Adrenal gland (tissue), 5 donors: ENCODE data around the gene TMEM41B.

Experiments used
- POLR2A ChIP-seq, 2 donors: fragments of 450-650 bp; IDR thresholded peaks; one replicate each; pipeline ENCODE4 v1.6.1; 2017; ENCODE audit warnings: antibody characterized with exemption in 2 of 2, mild to moderate bottlenecking in 2 of 2, moderate library complexity in 1 of 2
- TF ChIP-seq, protein P1 (sequence below), 6 experiments: fragments of 450-650 bp in 4 of 6; fragments of 200-600 bp in 2 of 6; sonication (generic) in 1 of 6; IDR thresholded peaks; 1 replicate in 5 of 6; 2 replicates in 1 of 6; pipeline versions ENCODE4 v1.5.1 to v1.8.0; 2016 to 2021; ENCODE audit warnings: antibody characterized with exemption in 6 of 6, mild to moderate bottlenecking in 2 of 6, moderate library complexity in 1 of 6
- donor health status: DM: no; HTN: no; CAD: no.

DNA sequence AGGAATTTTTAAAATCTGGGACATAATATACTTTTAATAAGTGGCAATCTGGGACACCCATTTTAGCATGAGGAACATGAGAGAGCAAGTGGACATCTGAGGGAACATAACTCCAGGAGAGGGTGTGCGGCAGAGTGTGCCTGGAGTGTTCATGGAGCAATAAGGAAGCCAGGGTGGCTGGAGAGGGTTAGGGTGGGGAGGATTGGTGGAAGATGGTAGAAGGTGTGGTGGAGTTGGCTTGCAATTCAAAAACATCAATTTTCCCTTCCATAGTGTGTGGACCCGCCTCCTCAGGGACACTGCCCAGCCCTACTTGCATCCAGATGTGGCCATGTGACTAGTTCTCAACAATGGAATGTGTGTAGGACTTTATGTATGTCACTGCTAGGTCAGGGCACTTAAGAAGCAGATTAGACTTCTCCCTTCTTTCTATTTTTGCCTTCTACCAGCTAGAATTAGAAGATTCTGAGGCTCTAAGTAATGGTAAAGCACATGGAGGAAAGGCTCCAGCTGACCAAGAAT, 44.8 kb downstream of the TMEM41B start:
- TF ChIP-seq, protein P1, sequence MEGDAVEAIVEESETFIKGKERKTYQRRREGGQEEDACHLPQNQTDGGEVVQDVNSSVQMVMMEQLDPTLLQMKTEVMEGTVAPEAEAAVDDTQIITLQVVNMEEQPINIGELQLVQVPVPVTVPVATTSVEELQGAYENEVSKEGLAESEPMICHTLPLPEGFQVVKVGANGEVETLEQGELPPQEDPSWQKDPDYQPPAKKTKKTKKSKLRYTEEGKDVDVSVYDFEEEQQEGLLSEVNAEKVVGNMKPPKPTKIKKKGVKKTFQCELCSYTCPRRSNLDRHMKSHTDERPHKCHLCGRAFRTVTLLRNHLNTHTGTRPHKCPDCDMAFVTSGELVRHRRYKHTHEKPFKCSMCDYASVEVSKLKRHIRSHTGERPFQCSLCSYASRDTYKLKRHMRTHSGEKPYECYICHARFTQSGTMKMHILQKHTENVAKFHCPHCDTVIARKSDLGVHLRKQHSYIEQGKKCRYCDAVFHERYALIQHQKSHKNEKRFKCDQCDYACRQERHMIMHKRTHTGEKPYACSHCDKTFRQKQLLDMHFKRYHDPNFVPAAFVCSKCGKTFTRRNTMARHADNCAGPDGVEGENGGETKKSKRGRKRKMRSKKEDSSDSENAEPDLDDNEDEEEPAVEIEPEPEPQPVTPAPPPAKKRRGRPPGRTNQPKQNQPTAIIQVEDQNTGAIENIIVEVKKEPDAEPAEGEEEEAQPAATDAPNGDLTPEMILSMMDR (IDR thresholded peaks at IDR 0.05), result no peak
- no peak for TF ChIP-seq POLR2A (IDR thresholded peaks at IDR 0.05)
